Neutrophil (primary cell): ENCODE results near the gene KREMEN2.

Experiments
- H3K27ac ChIP-seq: fragments of 200-600 bp; sonication (generic); 2 replicates; pipeline ENCODE4 v1.5.1; 2016; ENCODE audit warnings: mild to moderate bottlenecking, moderate library complexity
- H3K27me3 ChIP-seq: fragments of 200-600 bp; sonication (generic); 2 replicates; pipeline ENCODE4 v1.6.0; 2016; ENCODE audit warnings: mild to moderate bottlenecking
- H3K36me3 ChIP-seq: fragments of 200-600 bp; sonication (generic); 2 replicates; pipeline ENCODE4 v1.5.1; 2017
- H3K4me1 ChIP-seq, 2 experiments: fragments of 200-600 bp in 1 of 2; sonication (generic) in 1 of 2; 1 replicate in 1 of 2; 2 replicates in 1 of 2; pipeline versions ENCODE4 v1.5.1 to v1.6.1; 2013 to 2016; ENCODE audit warnings: low read depth in 1 of 2, low read length in 1 of 2, mild to moderate bottlenecking in 1 of 2, moderate library complexity in 1 of 2; ENCODE audit not compliant: control insufficient read depth in 1 of 2, insufficient read depth in 1 of 2
- H3K4me3 ChIP-seq, 2 experiments: fragments of 200-600 bp in 1 of 2; sonication (generic) in 1 of 2; 1 replicate in 1 of 2; 2 replicates in 1 of 2; pipeline ENCODE4 v1.5.1; 2013 to 2016; ENCODE audit warnings: low read depth in 1 of 2, low read length in 1 of 2, mild to moderate bottlenecking in 1 of 2, moderate library complexity in 1 of 2
- H3K9me3 ChIP-seq: fragments of 200-600 bp; sonication (generic); 2 replicates; pipeline ENCODE4 v1.5.1; 2016
- TF ChIP-seq, protein P1 (sequence below): fragments of 200-600 bp; sonication (generic); IDR thresholded peaks from 2 replicates; pipeline ENCODE4 v1.5.1; 2016; ENCODE audit warnings: antibody characterized with exemption

Gene KREMEN2

DNA sequence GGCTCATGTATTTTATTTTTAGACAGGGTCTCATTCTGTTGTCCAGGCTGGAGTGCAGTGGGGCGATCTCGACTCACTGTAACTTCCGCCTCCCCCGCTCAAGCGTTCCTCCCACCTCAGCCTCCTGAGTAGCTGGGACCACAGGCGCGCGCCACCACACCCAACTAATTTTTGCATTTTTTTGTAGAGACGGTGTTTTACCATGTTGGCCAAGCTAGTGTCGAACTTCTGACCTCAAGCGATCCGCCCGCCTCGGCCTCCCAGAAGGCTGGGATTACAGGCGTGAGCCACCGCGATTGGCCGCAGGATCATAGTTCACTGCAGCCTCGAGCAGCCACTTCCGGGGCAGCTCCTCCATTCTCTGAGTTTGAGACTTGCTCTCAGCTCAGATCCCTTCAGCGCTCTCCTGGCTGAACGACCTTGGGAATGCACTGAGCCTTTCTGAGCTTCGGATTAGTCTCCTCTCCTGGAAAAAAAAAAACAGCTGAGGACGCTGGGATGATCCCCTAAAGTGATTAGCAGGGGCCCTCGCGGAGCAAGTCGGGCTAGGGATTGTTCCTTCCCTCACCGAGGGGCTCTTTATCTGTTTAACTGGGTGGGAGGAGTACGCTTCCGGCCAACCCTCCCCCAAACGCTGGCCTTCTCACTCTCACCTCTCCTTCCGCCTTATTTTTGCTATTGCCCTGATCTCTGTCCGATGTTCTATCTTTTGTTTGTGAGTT lies 17.3 kb downstream of the KREMEN2 start:
- Histone ChIP-seq H3K4me3 (peak overlapping the region; percentile 90 to 95), H3K9me3 (no peaks in the 10 kb centered on the region), H3K36me3 (no peaks in the 10 kb centered on the region), H3K4me1 (peaks cover 26 to 27% of the 10 kb centered on the region in 2 experiments), H3K27ac (no peak overlapping the region), H3K27me3 (no peaks in the 10 kb centered on the region)
- TF ChIP-seq, protein P1, sequence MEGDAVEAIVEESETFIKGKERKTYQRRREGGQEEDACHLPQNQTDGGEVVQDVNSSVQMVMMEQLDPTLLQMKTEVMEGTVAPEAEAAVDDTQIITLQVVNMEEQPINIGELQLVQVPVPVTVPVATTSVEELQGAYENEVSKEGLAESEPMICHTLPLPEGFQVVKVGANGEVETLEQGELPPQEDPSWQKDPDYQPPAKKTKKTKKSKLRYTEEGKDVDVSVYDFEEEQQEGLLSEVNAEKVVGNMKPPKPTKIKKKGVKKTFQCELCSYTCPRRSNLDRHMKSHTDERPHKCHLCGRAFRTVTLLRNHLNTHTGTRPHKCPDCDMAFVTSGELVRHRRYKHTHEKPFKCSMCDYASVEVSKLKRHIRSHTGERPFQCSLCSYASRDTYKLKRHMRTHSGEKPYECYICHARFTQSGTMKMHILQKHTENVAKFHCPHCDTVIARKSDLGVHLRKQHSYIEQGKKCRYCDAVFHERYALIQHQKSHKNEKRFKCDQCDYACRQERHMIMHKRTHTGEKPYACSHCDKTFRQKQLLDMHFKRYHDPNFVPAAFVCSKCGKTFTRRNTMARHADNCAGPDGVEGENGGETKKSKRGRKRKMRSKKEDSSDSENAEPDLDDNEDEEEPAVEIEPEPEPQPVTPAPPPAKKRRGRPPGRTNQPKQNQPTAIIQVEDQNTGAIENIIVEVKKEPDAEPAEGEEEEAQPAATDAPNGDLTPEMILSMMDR: no peak

DNA sequence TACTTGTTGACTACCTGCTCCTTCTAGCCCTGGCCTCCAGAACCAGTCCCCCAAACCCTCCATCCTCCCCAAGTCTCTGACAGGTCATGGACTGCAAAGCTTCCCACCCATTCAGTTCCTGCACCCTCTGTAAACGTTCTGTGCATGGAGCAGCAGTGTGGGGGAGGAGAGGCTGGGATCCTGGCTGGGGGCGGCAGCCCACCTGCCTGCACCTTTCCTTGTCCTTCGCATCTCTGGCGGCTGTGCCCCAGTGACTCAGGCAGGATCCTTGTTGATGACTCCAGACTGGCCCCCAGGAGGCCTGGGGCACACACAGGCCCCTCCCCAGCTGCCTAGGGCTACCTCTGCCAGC lies 17.8 kb downstream of the KREMEN2 start:
- Histone ChIP-seq H3K4me1 (peaks cover 26 to 27% of the 10 kb centered on the region in 2 experiments), H3K27me3 (no peaks in the 10 kb centered on the region), H3K27ac (no peak overlapping the region), H3K36me3 (no peaks in the 10 kb centered on the region), H3K4me3 (no peak overlapping the region), H3K9me3 (no peaks in the 10 kb centered on the region)
- TF ChIP-seq, protein P1: no peak

DNA sequence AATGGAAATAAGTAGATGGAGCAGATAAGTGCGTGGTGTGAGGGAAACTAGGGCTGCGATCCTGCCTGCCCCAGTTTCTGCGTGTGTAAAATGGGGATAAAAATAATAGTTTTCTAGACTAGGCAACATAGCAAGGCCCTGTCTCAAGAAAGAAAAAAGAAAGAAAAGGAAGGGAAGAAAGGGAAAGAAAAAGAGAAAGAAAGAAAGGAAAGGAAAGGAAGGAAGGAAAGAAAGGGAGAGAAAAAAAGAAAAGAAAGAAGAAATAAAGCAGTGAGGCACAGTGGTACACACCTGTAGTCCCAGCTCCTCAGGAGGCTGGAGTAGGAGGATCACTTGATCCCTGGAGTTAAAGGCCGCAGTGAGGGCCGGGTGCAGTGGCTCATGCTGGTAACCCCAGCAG lies 18.3 kb downstream of the KREMEN2 start:
- TF ChIP-seq, protein P1: no peak
- H3K27me3 ChIP-seq: no peaks in the 10 kb centered on the region

DNA sequence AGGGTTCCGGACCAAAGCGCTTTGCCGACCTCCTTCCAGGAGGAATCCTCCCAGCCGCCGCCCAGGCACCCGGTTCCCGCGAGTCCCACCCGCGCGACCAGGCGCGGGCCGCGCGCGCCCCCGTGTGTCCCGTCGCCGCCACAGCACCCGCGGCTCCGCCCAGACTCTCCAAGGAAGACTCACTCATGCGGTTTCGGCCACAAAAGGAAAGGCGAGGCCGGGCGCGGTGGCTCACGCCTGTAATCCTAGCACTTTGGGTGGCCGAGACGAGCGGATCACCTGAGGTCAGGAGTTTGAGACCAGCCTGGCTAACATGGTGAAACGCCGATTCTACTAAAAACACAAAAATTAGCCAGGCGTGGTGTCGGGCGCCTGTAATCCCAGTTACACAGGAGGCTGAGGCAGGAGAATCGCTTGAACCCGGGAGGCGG lies 19.6 kb downstream of the KREMEN2 start:
- Histone ChIP-seq H3K36me3 (no peaks in the 10 kb centered on the region), H3K27me3 (no peaks in the 10 kb centered on the region), H3K4me3 (peak overlapping the region; percentile 15 to 45), H3K9me3 (no peaks in the 10 kb centered on the region), H3K4me1 (peaks cover 26 to 27% of the 10 kb centered on the region in 2 experiments), H3K27ac (no peak overlapping the region)
- TF ChIP-seq, protein P1: peak; percentile 99

More for the DNA sequence above, 18.3 kb downstream of the KREMEN2 start:
- H3K36me3 ChIP-seq: no peaks in the 10 kb centered on the region
- H3K27ac ChIP-seq: no peak overlapping the region
- H3K4me3 ChIP-seq: no peak overlapping the region
- H3K9me3 ChIP-seq: no peaks in the 10 kb centered on the region
- peaks cover 26 to 27% of the 10 kb centered on the region in 2 experiments for H3K4me1 ChIP-seq

DNA sequence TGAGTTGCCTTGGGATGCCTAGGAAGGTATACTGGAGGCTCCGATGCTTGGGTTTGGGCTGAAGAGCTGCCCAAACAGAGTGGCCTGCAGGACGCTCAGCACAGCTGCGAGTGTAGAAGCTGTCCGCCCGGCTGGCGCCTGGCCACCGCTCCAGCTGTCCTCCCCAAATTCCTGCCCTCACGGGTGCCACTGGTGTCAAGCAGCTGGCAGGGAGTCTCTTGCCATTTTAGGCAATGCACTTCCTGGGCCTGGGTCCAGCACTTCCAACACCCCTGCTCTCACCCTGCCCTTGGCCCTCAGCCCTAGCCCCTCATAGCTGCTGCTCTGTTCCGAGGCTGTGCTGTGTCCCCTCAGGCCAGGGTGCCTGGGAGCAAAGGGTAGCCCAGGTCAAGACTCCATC lies 21.4 kb downstream of the KREMEN2 start:
- Histone ChIP-seq H3K4me1 (peaks cover 15 to 16% of the 10 kb centered on the region in 2 experiments), H3K27ac (no peak overlapping the region), H3K4me3 (no peak overlapping the region), H3K27me3 (peaks cover 13% of the 10 kb centered on the region), H3K36me3 (no peaks in the 10 kb centered on the region), H3K9me3 (no peaks in the 10 kb centered on the region)
- TF ChIP-seq, protein P1: no peak
